Measurements from ENCODE around the gene RAP2A.

RAP2A gene

GRCh38 chr13:97474349-97474980 lies 40.5 kb downstream of the RAP2A start:
- H3K4me3 ChIP-seq (replicated peaks; ENCODE audit: low read depth, low read length) = no peak overlapping the region
- DNase-seq (ENCODE audit: low read depth) = no peak
- TF ChIP-seq CTCF (IDR thresholded peaks at IDR 0.05; ENCODE audit: low read length, missing control alignments) = no peak

GRCh38 chr13:97475011-97475410 lies 41.0 kb downstream of the RAP2A start:
- no peak for DNase-seq (ENCODE audit: low read depth)
- TF ChIP-seq CTCF (IDR thresholded peaks at IDR 0.05; ENCODE audit: low read length, missing control alignments) = no peak
- H3K4me3 ChIP-seq (replicated peaks; ENCODE audit: low read depth, low read length) = no peak overlapping the region

- no peak for TF ChIP-seq CTCF (IDR thresholded peaks at IDR 0.05; ENCODE audit: low read length, missing control alignments)
- no peak for DNase-seq (ENCODE audit: low read depth)
- H3K4me3 ChIP-seq (replicated peaks; ENCODE audit: low read depth, low read length) = no peak overlapping the region
Observed at GRCh38 chr13:97477844-97478243, 43.9 kb downstream of the RAP2A start.

- DNase-seq (ENCODE audit: low read depth) = no peak
Observed at GRCh38 chr13:97478247-97478646, 44.3 kb downstream of the RAP2A start.

GRCh38 chr13:97483465-97483864 lies 49.5 kb downstream of the RAP2A start:
- H3K4me3 ChIP-seq (replicated peaks; ENCODE audit: low read depth, low read length) = no peak overlapping the region
- TF ChIP-seq CTCF (IDR thresholded peaks at IDR 0.05; ENCODE audit: low read length, missing control alignments) = no peak
- DNase-seq (ENCODE audit: low read depth) = no peak

More at GRCh38 chr13:97478247-97478646, 44.3 kb downstream of the RAP2A start:
- no peak for TF ChIP-seq CTCF (IDR thresholded peaks at IDR 0.05; ENCODE audit: low read length, missing control alignments)
- no peak overlapping the region for H3K4me3 ChIP-seq (replicated peaks; ENCODE audit: low read depth, low read length)

- no peak overlapping the region for H3K4me3 ChIP-seq (replicated peaks; ENCODE audit: low read depth, low read length)
- TF ChIP-seq CTCF (IDR thresholded peaks at IDR 0.05; ENCODE audit: low read length, missing control alignments) = no peak
Observed at GRCh38 chr13:97484301-97484700, 50.3 kb downstream of the RAP2A start.

GRCh38 chr13:97485320-97485719 lies 51.4 kb downstream of the RAP2A start:
- no peak for DNase-seq (ENCODE audit: low read depth)
- H3K4me3 ChIP-seq (replicated peaks; ENCODE audit: low read depth, low read length) = no peak overlapping the region
- no peak for TF ChIP-seq CTCF (IDR thresholded peaks at IDR 0.05; ENCODE audit: low read length, missing control alignments)

More at GRCh38 chr13:97484301-97484700, 50.3 kb downstream of the RAP2A start:
- no peak for DNase-seq (ENCODE audit: low read depth)
